ENCODE data around the gene PPP1R27. TPM values are rescaled to one million over a fixed set of nuclear protein-coding genes. Genes with fewer than 3 reads are reported as not detected.
A peak's percentile ranks its signal among the peaks of the same experiment; 100 is the strongest.

Gene PPP1R27
- polyA plus RNA-seq, 3 donors = 0.22 to 1.5 (median 0.33) TPM

GRCh38 chr17:81802856-81803643 is 31.8 kb downstream of the PPP1R27 start:
- WGBS (ENCODE audit: insufficient coverage) = 36% methylated on average over 18 of the region's 26 CpGs
- Mint-ChIP-seq H3K36me3 (no peaks in the 10 kb centered on the region), H3K27ac (peak overlapping the region in 1 of 7 donors; percentile 77), H3K4me3 (peak overlapping the region in 1 of 2 donors; percentile 75), H3K27me3 (ENCODE audit: low read depth in 3 of 3) (peaks cover 53 to 85% (median 73%) of the 10 kb centered on the region in 3 donors), H3K9me3 (peaks cover 0 to 24% (median 10%) of the 10 kb centered on the region in 7 donors), H3K4me1 (no peaks in the 10 kb centered on the region)
- Histone ChIP-seq H2AFZ (ENCODE audit: insufficient read depth, low read depth, low read length, poor library complexity, severe bottlenecking) (no peak overlapping the region), H3K4me3 (replicated peaks in 1 of 3; ENCODE audit: low read depth in 2 of 3, low read length in 3 of 3) (no peak overlapping the region), H3K79me2 (ENCODE audit: insufficient read depth, low read length) (no peaks in the 10 kb centered on the region), H3K9me3 (replicated peaks in 1 of 2; ENCODE audit: control insufficient read depth in 1 of 2, insufficient read depth in 1 of 2, low read length in 2 of 2) (peaks cover 4 to 11% of the 10 kb centered on the region in 2 donors), H3K27ac (ENCODE audit: low read depth in 1 of 2, low read length in 2 of 2) (no peak overlapping the region), H3K9ac (ENCODE audit: insufficient read depth, low read length, poor library complexity, severe bottlenecking) (no peak overlapping the region), H3K27me3 (ENCODE audit: control insufficient read depth in 2 of 2, insufficient read depth in 2 of 2, low read length in 2 of 2) (peaks cover 15 to 73% of the 10 kb centered on the region in 2 donors), H3K4me1 (ENCODE audit: control insufficient read depth in 1 of 2, insufficient read depth in 2 of 2, low read length in 2 of 2) (no peaks in the 10 kb centered on the region), H4K20me1 (ENCODE audit: insufficient read depth, low read length) (no peaks in the 10 kb centered on the region), H3K36me3 (replicated peaks in 1 of 2; ENCODE audit: control insufficient read depth in 1 of 2, insufficient read depth in 2 of 2, low read length in 2 of 2) (no peaks in the 10 kb centered on the region), H3K4me2 (replicated peaks; ENCODE audit: extremely low read depth, low read length, poor library complexity, severe bottlenecking) (no peak overlapping the region)
- intact Hi-C loops (cut with micrococcal nuclease) = no loop called here
- DNase-seq = no peak
- TF ChIP-seq CTCF (IDR thresholded peaks at IDR 0.05) = no peak

- intact Hi-C loops (cut with micrococcal nuclease) = no loop called here
- H3K4me1 Mint-ChIP-seq = no peaks in the 10 kb centered on the region
- 86% methylated on average over 5 of the region's 9 CpGs for WGBS (ENCODE audit: insufficient coverage)
- Histone ChIP-seq H3K79me2 (ENCODE audit: insufficient read depth, low read length) (no peaks in the 10 kb centered on the region), H3K9me3 (replicated peaks in 1 of 2; ENCODE audit: control insufficient read depth in 1 of 2, insufficient read depth in 1 of 2, low read length in 2 of 2) (peaks cover 4 to 11% of the 10 kb centered on the region in 2 donors), H3K9ac (ENCODE audit: insufficient read depth, low read length, poor library complexity, severe bottlenecking) (no peak overlapping the region), H3K4me3 (replicated peaks in 1 of 3; ENCODE audit: low read depth in 2 of 3, low read length in 3 of 3) (no peak overlapping the region), H3K27me3 (ENCODE audit: control insufficient read depth in 2 of 2, insufficient read depth in 2 of 2, low read length in 2 of 2) (peaks cover 15 to 64% of the 10 kb centered on the region in 2 donors), H3K4me2 (replicated peaks; ENCODE audit: extremely low read depth, low read length, poor library complexity, severe bottlenecking) (no peak overlapping the region), H4K20me1 (ENCODE audit: insufficient read depth, low read length) (no peaks in the 10 kb centered on the region), H3K4me1 (ENCODE audit: control insufficient read depth in 1 of 2, insufficient read depth in 2 of 2, low read length in 2 of 2) (no peaks in the 10 kb centered on the region), H2AFZ (ENCODE audit: insufficient read depth, low read depth, low read length, poor library complexity, severe bottlenecking) (no peak overlapping the region), H3K27ac (ENCODE audit: low read depth in 1 of 2, low read length in 2 of 2) (no peak overlapping the region), H3K36me3 (replicated peaks in 1 of 2; ENCODE audit: control insufficient read depth in 1 of 2, insufficient read depth in 2 of 2, low read length in 2 of 2) (no peaks in the 10 kb centered on the region)
- H3K9me3 Mint-ChIP-seq = peaks cover 0 to 26% (median 10%) of the 10 kb centered on the region in 7 donors
- H3K27me3 Mint-ChIP-seq (ENCODE audit: low read depth in 3 of 3) = peaks cover 50 to 76% (median 66%) of the 10 kb centered on the region in 3 donors
- no peaks in the 10 kb centered on the region for H3K36me3 Mint-ChIP-seq
- no peak for TF ChIP-seq CTCF (IDR thresholded peaks at IDR 0.05)
- peak overlapping the region in 1 of 2 donors; percentile 75 for H3K4me3 Mint-ChIP-seq
- no peak overlapping the region for H3K27ac Mint-ChIP-seq
- no peak for DNase-seq
These were observed 32.6 kb downstream of the PPP1R27 start for GRCh38 chr17:81802048-81802758.
